Keratinocyte (primary cell): ENCODE measurements around the gene AMBRA1. TPM values are rescaled to one million over a fixed set of nuclear protein-coding genes. Genes with fewer than 3 reads are reported as not detected.

Experiments
- DNase-seq: peaks from one replicate; pipeline ENCODE4 v3.0.0-alpha.2; 2011; ENCODE audit warnings: low read depth, missing footprints, low spot score
- FAIRE-seq: peaks from 2 replicates; lab custom pipeline; 2011; peaks lifted over from hg19 to GRCh38; lab: Jason Lieb, UNC
- H2AFZ ChIP-seq: 2 replicates; pipeline ENCODE4 v1.6.0; 2012; ENCODE audit warnings: low read length, control low read depth, inconsistent platforms; ENCODE audit not compliant: control insufficient read depth
- H3K27ac ChIP-seq: 2 replicates; pipeline ENCODE4 v1.5.1; 2011; ENCODE audit warnings: low read length; ENCODE audit not compliant: control insufficient read depth, insufficient read depth
- H3K27me3 ChIP-seq: 3 replicates; pipeline ENCODE4 v1.6.0; 2011; ENCODE audit warnings: low read length; ENCODE audit not compliant: control insufficient read depth, insufficient read depth; ENCODE audit errors: extremely low read depth
- H3K36me3 ChIP-seq, 2 experiments: 2 replicates in 1 of 2; 3 replicates in 1 of 2; pipeline ENCODE4 v1.5.1; 2011; ENCODE audit warnings: low read length in 2 of 2, mild to moderate bottlenecking in 1 of 2; ENCODE audit not compliant: control insufficient read depth in 2 of 2, insufficient read depth in 2 of 2; ENCODE audit errors: extremely low read depth in 1 of 2
- H3K4me1 ChIP-seq: 3 replicates; pipeline ENCODE4 v1.5.1; 2011; ENCODE audit warnings: low read length; ENCODE audit not compliant: control insufficient read depth, insufficient read depth; ENCODE audit errors: extremely low read depth
- H3K4me2 ChIP-seq: 3 replicates; pipeline ENCODE4 v1.6.0; 2011; ENCODE audit warnings: low read depth, low read length; ENCODE audit not compliant: control insufficient read depth, insufficient read depth; ENCODE audit errors: extremely low read depth
- H3K4me3 ChIP-seq, 3 experiments: fragments of 200-600 bp in 1 of 3; sonication (generic) in 1 of 3; 2 replicates in 2 of 3; 3 replicates in 1 of 3; pipeline ENCODE4 v1.5.1; 2011 to 2016; ENCODE audit warnings: low read length in 3 of 3, mild to moderate bottlenecking in 3 of 3, control low read depth in 2 of 3, inconsistent platforms in 1 of 3, low read depth in 1 of 3, mixed read lengths in 1 of 3, mixed run types in 1 of 3, moderate library complexity in 1 of 3; ENCODE audit not compliant: control insufficient read depth in 2 of 3, insufficient read depth in 2 of 3; ENCODE audit errors: extremely low read depth in 1 of 3
- H3K79me2 ChIP-seq: 2 replicates; pipeline ENCODE4 v1.6.0; 2012; ENCODE audit warnings: low read length; ENCODE audit not compliant: control insufficient read depth, insufficient read depth
- H3K9ac ChIP-seq: 3 replicates; pipeline ENCODE4 v1.6.0; 2011; ENCODE audit warnings: low read length; ENCODE audit not compliant: control insufficient read depth, insufficient read depth; ENCODE audit errors: extremely low read depth
- H3K9me1 ChIP-seq: 3 replicates; pipeline ENCODE4 v1.6.0; 2011; ENCODE audit warnings: low read length; ENCODE audit not compliant: control insufficient read depth, insufficient read depth; ENCODE audit errors: extremely low read depth
- H3K9me3 ChIP-seq: 2 replicates; pipeline ENCODE4 v1.5.1; 2012; ENCODE audit warnings: low read depth, low read length; ENCODE audit not compliant: control insufficient read depth
- H4K20me1 ChIP-seq: 3 replicates; pipeline ENCODE4 v1.6.0; 2011; ENCODE audit warnings: low read length; ENCODE audit not compliant: control insufficient read depth, insufficient read depth; ENCODE audit errors: extremely low read depth
- EZH2 ChIP-seq: IDR thresholded peaks from one replicate; pipeline ENCODE4 v1.6.1; 2012; ENCODE audit warnings: inconsistent platforms, mild to moderate bottlenecking, low read length, moderate library complexity
- dilution Hi-C: fragments of 300-500 bp; cut with MboI; formaldehyde crosslinking; loops from one replicate; pipeline ENCODE4 v1.7.0; 2020; ENCODE audit warnings: low sequenced_read_pairs; ENCODE audit not compliant: extremely low pct_ligation_motif_present
- polyA plus RNA-seq, 5 experiments: library from polyadenylated mRNA; depleted of rRNA in 3 of 5; stranded (reverse) in 3 of 5; stranded (forward) in 1 of 5; unstranded in 1 of 5; fragments of >200 nt; gene quantifications; 1 replicate in 1 of 5; 2 replicates in 3 of 5; 3 replicates in 1 of 5; pipeline versions ENCODE4 v1.2.1 to v1.2.3, GENCODE V29; 2011 to 2012; ENCODE audit warnings: missing spikeins in 2 of 5, low read depth in 1 of 5, low replicate concordance in 1 of 5
- TF ChIP-seq, protein P1 (sequence below), 3 experiments: IDR thresholded peaks in 1 of 3; conservative IDR thresholded peaks in 1 of 3; optimal IDR thresholded peaks in 1 of 3; 2 replicates in 2 of 3; 3 replicates in 1 of 3; pipeline versions ENCODE3 to v1.5.1; 2011; ENCODE audit warnings: low read length in 3 of 3, mild to moderate bottlenecking in 3 of 3, moderate library complexity in 2 of 3, control low read depth in 1 of 3, inconsistent platforms in 1 of 3; ENCODE audit not compliant: insufficient read depth in 2 of 3; ENCODE audit errors: extremely low read depth in 1 of 3

The AMBRA1 gene
- polyA plus RNA-seq, 1 donor (not counting 4 experiments of a cell fraction or from before 2014, with no cell fraction given) = 10.5 TPM

DNA sequence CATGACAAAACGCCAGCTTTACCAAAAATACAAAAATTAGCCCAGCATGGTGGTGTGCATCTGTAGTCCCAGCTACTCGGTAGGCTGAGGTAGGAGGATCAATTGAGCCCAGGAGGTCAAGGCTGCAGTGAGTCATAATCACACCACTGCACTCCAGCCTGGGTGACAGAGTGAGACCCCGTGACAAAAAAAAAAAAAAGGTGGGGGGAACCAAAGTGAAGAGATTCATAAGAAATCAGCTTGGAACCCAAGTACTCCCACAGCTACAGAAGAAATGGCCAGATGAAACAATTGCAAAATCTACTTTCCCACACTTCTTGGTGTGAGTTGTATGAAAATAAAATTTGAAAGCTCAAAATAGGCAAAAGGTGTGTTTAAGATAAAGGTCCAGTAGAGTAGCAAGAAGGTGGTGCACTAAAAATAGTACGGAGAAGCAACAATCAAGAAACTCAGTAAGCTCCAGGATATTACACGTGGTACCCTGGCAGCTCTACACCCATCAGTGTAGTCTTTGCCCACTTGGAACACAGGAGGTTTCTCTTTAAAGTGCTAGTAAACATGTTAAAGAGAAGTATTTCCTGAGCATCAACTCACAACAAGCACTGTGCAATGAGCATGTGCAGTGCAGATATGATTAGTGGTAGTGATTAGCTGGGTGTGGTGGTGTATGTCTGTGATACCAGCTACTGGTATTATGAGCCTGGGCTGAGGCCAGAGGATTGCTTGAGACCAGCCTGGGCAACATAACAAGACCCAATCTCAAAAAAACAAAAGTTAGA, 17.9 kb upstream of the AMBRA1 start:
- dilution Hi-C loops = no loop called here
- Histone ChIP-seq H3K79me2 (peaks cover 8% of the 10 kb centered on the region), H3K9me1 (no peaks in the 10 kb centered on the region), H3K27ac (no peak overlapping the region), H3K4me1 (peaks cover 15% of the 10 kb centered on the region), H2AFZ (peak overlapping the region; percentile 41), H4K20me1 (no peaks in the 10 kb centered on the region), H3K27me3 (no peaks in the 10 kb centered on the region), H3K4me3 (no peak overlapping the region), H3K9me3 (no peaks in the 10 kb centered on the region), H3K9ac (no peak overlapping the region), H3K4me2 (peak overlapping the region; percentile 31), H3K36me3 (peaks cover 0 to 3% of the 10 kb centered on the region in 2 experiments)
- TF ChIP-seq, protein P1, sequence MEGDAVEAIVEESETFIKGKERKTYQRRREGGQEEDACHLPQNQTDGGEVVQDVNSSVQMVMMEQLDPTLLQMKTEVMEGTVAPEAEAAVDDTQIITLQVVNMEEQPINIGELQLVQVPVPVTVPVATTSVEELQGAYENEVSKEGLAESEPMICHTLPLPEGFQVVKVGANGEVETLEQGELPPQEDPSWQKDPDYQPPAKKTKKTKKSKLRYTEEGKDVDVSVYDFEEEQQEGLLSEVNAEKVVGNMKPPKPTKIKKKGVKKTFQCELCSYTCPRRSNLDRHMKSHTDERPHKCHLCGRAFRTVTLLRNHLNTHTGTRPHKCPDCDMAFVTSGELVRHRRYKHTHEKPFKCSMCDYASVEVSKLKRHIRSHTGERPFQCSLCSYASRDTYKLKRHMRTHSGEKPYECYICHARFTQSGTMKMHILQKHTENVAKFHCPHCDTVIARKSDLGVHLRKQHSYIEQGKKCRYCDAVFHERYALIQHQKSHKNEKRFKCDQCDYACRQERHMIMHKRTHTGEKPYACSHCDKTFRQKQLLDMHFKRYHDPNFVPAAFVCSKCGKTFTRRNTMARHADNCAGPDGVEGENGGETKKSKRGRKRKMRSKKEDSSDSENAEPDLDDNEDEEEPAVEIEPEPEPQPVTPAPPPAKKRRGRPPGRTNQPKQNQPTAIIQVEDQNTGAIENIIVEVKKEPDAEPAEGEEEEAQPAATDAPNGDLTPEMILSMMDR (optimal IDR thresholded peaks at IDR 0.05 in 1 of 3, IDR thresholded peaks at IDR 0.05 in 1 of 3, conservative IDR thresholded peaks at IDR 0.05 in 1 of 3; ENCODE audit: extremely low read depth in 1 of 3, insufficient read depth in 2 of 3, low read length in 3 of 3) = no peak
- no peak for TF ChIP-seq EZH2
- no peak for FAIRE-seq
- DNase-seq = no peak

DNA sequence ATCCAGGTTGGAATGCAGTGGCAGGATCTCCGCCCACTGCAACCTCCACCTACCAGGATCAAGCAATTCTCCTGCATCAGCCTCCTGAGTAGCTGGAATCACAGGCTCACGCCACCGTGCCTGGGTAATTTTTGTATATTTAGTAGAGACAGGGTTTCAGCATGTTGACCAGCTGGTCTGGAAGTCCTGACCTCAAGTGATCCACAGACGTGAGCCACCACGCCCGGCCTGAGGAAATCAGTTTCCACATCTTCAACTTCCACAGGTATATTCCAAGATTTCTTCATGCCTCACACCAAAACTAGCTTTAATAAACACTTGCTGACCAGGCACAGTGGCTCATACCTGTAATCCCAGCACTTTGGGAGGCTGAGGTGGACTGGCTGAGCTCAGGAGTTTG, 15.6 kb upstream of the AMBRA1 start:
- H3K27ac ChIP-seq = no peak overlapping the region
- no peak for FAIRE-seq

More for the DNA sequence above, 15.6 kb upstream of the AMBRA1 start:
- dilution Hi-C loops = no loop called here
- no peak overlapping the region for H3K9ac ChIP-seq
- no peak overlapping the region for H2AFZ ChIP-seq
- H3K27me3 ChIP-seq = no peaks in the 10 kb centered on the region
- no peaks in the 10 kb centered on the region for H3K36me3 ChIP-seq
- no peaks in the 10 kb centered on the region for H3K9me1 ChIP-seq
- DNase-seq = no peak
- H4K20me1 ChIP-seq = no peaks in the 10 kb centered on the region
- TF ChIP-seq, protein P1 (optimal IDR thresholded peaks at IDR 0.05 in 1 of 3, IDR thresholded peaks at IDR 0.05 in 1 of 3, conservative IDR thresholded peaks at IDR 0.05 in 1 of 3; ENCODE audit: extremely low read depth in 1 of 3, insufficient read depth in 2 of 3, low read length in 3 of 3) = no peak
- TF ChIP-seq EZH2 = no peak
- H3K9me3 ChIP-seq = no peaks in the 10 kb centered on the region
- no peak overlapping the region for H3K4me2 ChIP-seq
- H3K4me3 ChIP-seq = no peak overlapping the region
- peaks cover 4% of the 10 kb centered on the region for H3K4me1 ChIP-seq
- no peaks in the 10 kb centered on the region for H3K79me2 ChIP-seq
